Right forelimb (tissue), 1 donor: Measurements from ENCODE around the gene TSHZ2.

ENCODE experiments used
- DNase-seq: peaks from one replicate; pipeline ENCODE4 v3.0.0-alpha.2; 2018

Gene TSHZ2

DNA sequence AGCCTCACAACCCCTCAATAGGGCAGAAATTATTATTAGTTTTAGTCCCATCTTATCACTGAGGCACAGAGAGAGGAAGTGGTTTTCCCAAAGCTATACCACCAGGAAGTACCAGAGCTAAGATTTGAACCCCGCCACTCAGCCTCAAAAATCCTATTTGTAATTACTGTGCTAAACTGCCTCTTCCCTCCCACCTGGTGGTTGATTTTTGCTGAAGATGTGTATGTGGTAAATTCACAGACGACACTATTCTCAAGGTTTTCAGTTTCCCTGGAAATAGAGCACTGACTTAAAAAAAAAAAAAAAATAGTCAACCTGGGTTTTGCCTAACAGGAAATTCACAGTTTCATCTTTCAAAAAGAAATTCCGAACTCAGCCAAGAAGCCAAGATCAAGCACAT lies 57.9 kb downstream of the TSHZ2 start:
- DNase-seq: no peak

DNA sequence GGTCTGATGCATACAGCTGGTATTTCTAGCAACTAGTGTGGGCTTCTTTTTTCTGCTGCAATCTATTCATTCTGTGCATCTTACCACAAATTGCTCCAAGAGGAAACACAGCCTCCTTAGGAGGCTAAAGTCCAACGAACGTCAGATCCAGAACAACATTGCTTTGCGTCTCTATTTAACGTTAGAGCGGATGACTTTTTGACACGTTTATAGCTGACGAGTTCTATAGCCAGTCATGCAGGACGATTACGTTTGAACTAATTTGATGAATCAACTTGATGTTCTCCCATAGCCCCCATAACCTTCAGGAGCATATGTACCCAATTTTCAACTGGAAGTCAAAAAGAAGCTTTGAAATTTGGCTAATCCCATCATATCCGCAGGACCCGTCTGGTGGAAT lies 59.9 kb downstream of the TSHZ2 start:
- no peak for DNase-seq

DNA sequence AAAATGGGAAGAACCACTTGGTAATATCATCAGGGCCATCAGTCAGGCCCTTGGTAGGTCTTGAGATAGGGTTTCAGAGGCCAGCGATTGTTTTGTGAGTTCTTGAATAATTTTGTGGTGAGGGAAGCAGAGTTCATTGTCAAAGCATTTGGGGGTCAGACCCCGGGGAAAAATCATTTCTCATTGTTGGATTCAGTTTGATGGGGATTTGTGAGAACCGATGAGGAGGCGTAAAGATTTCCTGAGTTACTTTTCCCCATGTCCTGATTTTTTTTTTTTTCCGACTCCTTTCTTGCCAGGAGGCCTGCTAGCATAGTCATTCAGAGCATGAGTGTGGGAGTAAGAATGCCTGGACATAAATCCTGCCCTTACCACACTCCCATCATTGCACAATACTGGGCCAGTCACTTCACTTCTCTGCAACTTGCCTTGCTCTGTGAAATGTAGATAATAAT lies 60.3 kb downstream of the TSHZ2 start:
- DNase-seq: peak; percentile 53

- DNase-seq: no peak
Measured at GRCh38 chr20:53033176-53033575, 61.0 kb downstream of the TSHZ2 start.

- DNase-seq: no peak
Measured at GRCh38 chr20:53034899-53035298, 62.7 kb downstream of the TSHZ2 start.

- no peak for DNase-seq
Measured at GRCh38 chr20:53036992-53037391, 64.8 kb downstream of the TSHZ2 start.

GRCh38 chr20:53037621-53038020 lies 65.5 kb downstream of the TSHZ2 start:
- no peak for DNase-seq

GRCh38 chr20:53038299-53038698 lies 66.1 kb downstream of the TSHZ2 start:
- DNase-seq: no peak

GRCh38 chr20:53040693-53041589 lies 68.8 kb downstream of the TSHZ2 start:
- DNase-seq: peak; percentile 59

- no peak for DNase-seq
Measured at GRCh38 chr20:53042521-53042920, 70.4 kb downstream of the TSHZ2 start.

- no peak for DNase-seq
Measured at GRCh38 chr20:53044296-53044695, 72.1 kb downstream of the TSHZ2 start.

DNA sequence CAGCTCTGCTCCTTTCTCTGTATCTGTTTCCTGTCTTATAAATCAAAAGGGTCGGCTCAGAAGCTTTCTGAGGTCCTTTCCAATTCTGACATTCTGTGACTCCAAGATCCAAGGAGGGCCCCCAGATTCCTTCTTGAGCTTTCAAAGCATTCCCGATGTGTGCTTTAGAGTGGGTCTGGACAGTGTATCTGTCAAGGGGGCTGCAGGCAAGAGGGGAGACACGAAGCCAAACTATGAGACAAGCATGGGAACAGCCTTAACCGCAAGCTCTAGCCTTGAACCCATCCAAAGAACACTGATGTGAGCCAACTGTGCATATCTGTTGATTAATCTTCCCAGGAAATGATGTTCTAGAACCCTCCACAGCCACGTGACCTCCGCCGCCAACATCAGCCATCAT lies 73.8 kb downstream of the TSHZ2 start:
- no peak for DNase-seq

DNA sequence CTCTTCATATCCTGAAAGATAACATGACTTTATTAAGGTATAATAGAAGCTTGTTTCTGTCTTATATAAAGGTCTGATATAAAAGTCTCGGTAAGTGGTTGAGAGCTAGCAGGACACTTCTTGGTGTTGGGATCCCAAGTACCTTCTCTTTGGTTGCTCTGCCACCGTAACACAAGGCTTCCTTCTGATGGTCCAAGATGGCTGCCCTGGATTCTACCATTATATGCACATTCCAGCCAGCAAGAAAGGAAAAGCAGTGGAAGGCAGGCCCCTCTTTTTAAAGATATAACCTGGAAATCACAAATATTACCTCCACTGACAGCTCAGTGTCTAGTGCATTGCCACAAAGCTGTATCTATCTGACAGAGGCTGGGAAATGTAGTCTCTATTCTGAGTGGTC lies 75.0 kb downstream of the TSHZ2 start:
- DNase-seq: no peak

- no peak for DNase-seq
Measured at GRCh38 chr20:53048387-53048786, 76.2 kb downstream of the TSHZ2 start.

- no peak for DNase-seq
Measured at GRCh38 chr20:53050338-53050737, 78.2 kb downstream of the TSHZ2 start.

DNA sequence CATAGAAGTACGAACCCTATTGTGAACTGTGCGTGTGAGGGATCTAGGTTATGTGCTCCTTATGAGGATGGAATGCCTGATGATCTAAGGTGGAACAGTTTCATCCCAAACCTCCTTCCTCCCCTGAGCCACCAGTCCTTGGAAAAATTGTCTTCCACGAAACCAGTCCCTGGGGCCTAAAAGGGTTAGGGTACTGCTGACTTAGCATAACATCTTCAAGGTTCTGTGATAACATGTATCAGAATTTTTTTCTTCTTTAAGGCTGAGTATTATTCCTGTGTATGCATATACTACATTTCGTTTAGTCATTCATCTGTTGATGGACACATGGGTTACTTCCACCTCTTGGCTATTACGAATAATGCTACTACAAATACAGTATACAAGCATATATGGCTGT lies 80.2 kb downstream of the TSHZ2 start:
- DNase-seq: no peak

GRCh38 chr20:53053595-53053994 lies 81.4 kb downstream of the TSHZ2 start:
- DNase-seq: no peak

DNA sequence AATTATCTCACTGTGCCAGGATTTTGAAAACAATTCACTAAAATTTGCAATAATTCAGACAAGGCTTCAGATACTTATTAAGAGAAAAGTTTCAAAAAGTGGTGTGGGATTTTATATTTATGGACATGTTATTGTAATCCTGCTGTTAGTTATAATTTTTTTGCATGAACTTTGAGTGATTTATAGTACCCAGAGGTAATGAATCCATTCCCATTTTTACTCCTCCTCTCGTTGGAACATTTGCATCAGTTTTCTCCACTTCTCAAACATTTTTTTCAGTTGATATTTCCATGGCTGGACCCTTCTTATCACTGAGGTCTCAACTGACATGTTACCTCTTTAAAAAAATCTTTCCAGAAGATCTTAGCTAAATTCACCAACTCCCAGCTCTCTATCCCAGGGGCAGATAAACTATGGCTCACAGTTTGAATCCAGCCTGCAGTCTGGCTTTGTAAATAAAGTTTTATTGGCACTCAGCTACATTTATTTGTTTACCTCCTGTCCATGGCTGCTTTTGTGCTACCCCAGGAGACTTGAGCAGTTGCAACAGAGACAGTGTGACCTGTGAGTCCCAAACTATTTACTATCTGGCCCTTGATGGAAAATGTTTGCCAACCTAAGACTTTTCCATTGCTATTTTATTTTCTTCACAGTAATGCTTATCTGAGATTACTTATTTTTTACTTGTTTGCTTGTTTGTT lies 83.4 kb downstream of the TSHZ2 start:
- DNase-seq: no peak

- DNase-seq: no peak
Measured at GRCh38 chr20:53057579-53057978, 85.4 kb downstream of the TSHZ2 start.

DNA sequence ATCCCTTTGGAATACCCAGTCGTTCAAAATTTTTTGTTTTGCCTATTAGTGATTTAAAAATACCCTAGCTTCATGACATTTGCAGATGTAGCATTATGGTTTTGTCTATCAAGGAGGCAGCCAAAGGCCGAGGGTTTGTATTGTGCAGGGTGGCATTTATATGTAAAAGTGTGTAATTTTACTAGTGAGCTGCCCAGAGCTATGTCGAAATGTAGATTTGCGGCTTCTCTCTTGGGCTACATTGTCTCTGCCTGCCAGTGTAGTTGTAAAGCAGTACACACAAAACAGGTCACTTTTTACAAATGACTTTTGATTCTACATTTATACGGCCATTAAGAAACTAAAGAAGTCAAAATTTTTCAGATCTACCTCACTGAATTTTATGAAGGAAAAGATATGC lies 87.7 kb downstream of the TSHZ2 start:
- no peak for DNase-seq

GRCh38 chr20:53061192-53062108 lies 89.3 kb downstream of the TSHZ2 start:
- no peak for DNase-seq

DNA sequence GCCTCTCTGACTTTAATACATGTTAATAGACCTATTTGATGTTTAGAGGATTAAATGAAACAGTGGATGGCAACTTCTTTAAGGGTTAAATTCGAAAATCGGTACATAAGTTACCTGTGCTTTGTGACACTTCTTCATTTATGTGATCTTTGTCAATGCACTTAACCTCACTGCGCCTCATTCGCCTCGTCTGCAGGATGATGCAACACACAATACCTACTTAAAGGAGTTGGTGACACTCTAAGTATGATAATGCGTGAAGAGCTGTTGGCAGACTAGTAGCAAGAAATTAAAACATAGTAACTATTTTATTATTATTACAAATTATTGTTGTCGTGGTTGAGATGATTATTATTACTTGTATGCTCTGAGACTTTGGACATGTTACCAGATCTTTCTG lies 92.8 kb downstream of the TSHZ2 start:
- no peak for DNase-seq

GRCh38 chr20:53068241-53068640 lies 96.1 kb downstream of the TSHZ2 start:
- DNase-seq: no peak
